Activated CD8-positive, alpha-beta memory T cell treated with anti-CD3 and anti-CD28 coated beads for 4 hours (primary cell): ENCODE data around the gene ODAD4.

Experiments used
- DNase-seq, 2 donors: peaks; one replicate each; pipeline ENCODE4 v3.0.0-alpha.2; 2020; ENCODE audit warnings: low read depth in 2 of 2

ODAD4 gene

GRCh38 chr17:41971721-41972523 lies 41.5 kb downstream of the ODAD4 start:
- no peak for DNase-seq

- DNase-seq, result no peak
These were observed 42.4 kb downstream of the ODAD4 start for GRCh38 chr17:41972571-41973407.

- DNase-seq, result no peak
These were observed 43.0 kb downstream of the ODAD4 start for GRCh38 chr17:41973408-41973811.

GRCh38 chr17:41974031-41974430 lies 43.6 kb downstream of the ODAD4 start:
- DNase-seq, result no peak

GRCh38 chr17:41974658-41975057 lies 44.2 kb downstream of the ODAD4 start:
- DNase-seq, result no peak

GRCh38 chr17:41975099-41976083 lies 45.0 kb downstream of the ODAD4 start:
- no peak for DNase-seq

GRCh38 chr17:41976142-41976768 lies 45.8 kb downstream of the ODAD4 start:
- no peak for DNase-seq

- DNase-seq, result no peak
These were observed 47.6 kb downstream of the ODAD4 start for GRCh38 chr17:41977991-41978390.

- DNase-seq, result no peak
These were observed 51.8 kb downstream of the ODAD4 start for GRCh38 chr17:41982026-41982760.

GRCh38 chr17:41984454-41984853 lies 54.0 kb downstream of the ODAD4 start:
- DNase-seq, result no peak

- DNase-seq, result no peak
These were observed 55.5 kb downstream of the ODAD4 start for GRCh38 chr17:41985919-41986318.

GRCh38 chr17:41986634-41987033 lies 56.2 kb downstream of the ODAD4 start:
- no peak for DNase-seq

- DNase-seq, result no peak
These were observed 57.2 kb downstream of the ODAD4 start for GRCh38 chr17:41987642-41988041.

GRCh38 chr17:41988418-41988817 lies 58.0 kb downstream of the ODAD4 start:
- DNase-seq, result no peak

- no peak for DNase-seq
These were observed 59.4 kb downstream of the ODAD4 start for GRCh38 chr17:41989702-41990419.

GRCh38 chr17:41992576-41992975 lies 62.2 kb downstream of the ODAD4 start:
- DNase-seq, result no peak

- DNase-seq, result no peak
These were observed 66.4 kb downstream of the ODAD4 start for GRCh38 chr17:41996855-41997164.

GRCh38 chr17:41998497-41998896 lies 68.1 kb downstream of the ODAD4 start:
- DNase-seq, result no peak

- DNase-seq, result no peak
These were observed 70.2 kb downstream of the ODAD4 start for GRCh38 chr17:42000413-42001133.
